ENCODE measurements around the gene CHST3.

CHST3 gene

DNA sequence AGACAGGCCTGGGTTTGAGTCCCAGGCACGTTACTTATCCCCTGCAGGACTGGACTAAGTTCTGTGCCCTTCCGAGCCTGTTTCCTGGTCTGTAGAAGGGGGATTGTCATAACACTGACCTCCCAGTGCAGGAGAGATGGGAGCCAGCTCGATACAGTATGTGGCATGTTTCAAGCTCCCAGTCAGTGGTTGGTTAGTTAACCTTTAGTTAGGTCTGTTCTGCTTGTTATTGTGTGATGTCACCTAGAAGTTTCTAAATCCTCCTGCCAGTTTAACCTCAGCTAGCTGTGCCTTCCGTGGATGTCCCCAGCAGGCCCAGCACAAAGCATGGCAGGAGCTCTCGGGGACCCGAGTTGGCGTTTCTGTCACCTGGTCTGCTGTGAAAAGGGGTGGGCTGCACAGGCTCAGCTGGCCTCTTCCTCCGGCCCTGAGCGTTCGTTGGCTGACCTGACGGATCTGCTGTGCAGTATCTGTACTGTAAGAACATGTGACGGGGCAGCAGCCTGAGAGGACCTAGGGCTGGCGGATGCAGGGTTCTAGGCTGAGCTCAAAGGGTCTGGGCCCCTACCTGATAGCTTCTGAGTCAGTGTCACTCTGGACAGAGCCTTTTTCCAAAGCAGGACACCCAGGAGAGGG lies 71.2 kb downstream of the CHST3 start:
- no peak for ATAC-seq

DNA sequence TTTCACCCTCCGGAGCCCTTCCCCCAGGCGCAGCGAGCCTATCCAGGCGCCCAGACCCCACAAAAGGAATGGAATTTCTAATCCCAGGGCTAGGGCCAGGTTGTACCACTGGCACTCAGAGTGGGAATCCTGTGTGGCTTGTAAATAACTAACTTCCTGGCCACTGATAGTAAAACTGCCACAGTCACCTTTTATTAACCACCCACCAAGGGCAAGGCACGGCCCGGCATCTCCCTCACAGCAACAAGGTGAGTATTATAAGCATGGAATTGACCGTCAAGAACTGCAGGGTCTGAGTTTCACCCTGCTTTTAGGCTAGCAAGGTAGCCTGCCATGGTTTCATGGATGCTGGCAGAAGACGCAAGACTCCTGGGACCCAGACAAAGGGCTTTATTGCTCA lies 73.1 kb downstream of the CHST3 start:
- ATAC-seq: no peak

DNA sequence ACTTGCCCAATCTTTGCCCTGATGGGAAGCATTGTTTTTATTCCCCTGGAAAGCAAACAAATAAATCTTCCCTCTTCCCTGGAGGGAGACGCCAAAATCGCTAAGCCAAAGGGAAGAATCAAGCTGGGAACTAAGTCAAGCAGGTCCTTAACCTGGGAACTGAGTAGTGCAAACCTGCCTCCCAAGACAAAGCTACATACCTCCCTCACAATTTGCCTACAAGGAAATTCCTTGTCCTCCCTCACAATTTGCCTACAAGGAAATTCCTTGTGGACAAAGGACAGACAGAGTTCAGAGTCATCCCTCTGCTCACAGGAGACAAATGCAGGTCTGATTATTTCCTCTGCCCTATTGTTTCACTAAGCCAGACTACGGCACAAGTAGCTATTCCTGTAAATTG lies 73.6 kb downstream of the CHST3 start:
- no peak for ATAC-seq

DNA sequence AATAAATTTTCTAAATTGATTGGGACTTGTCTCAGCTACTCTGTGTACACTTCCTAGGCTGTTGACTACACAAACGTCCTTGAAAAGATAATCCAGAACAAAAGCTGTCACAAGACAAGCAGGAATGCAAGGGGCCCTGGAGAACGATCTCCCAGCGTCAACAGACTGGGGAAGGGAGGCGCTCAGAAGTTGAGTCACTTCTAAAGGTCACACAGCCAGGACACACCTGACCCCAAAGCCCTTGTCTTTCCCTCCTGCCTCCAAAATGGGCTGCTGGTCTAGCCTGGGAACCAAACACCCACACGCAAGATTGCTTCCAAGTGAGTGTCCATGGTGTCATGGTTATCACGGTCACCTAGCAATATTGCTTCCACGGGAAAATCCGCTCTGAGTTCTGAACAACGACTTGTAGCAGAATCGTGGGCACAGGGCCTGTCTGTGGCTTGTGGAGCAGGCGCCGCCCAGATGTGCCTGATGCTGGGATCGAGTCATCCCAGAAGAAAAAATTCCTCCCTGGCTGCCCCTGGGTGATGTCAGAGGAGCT lies 74.3 kb downstream of the CHST3 start:
- ATAC-seq: no peak

DNA sequence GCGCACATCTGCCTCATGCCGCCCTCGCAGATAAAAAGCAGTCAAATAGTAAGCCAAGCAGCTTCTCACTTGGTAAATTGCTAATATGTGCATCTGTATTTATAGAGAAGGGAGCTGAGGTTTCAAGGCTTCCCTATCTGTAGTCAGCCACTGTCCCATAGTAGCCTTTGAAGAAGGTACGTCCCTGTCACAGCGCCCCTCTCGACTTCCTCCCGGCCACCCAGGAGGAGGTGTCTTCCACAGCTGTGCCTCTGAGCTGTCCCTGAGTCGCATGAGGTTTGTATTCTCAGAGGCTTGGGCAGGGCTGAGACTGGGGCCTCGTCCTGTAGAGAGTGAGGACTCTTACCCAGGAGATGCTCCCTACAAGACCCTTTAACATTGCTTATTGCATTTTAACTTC lies 75.2 kb downstream of the CHST3 start:
- no peak for ATAC-seq

DNA sequence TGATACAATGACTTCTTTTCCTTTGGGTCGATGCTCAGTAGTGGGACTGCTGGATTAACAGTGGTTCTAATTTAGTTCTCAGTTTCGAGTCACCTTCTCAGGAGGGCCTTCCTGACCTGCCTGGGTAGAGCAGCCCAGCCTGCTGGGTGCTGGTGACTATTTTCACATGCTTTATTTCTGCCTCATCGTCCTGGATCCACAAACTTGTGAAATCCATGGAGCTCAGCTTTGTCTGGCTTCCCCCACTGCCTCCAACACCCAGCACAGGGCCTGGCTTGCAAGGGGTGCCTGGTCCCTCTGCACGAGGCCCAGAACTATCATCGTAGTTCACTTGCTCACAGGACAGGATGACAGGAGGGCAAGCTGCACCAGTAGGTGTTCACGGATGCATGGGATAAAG lies 77.3 kb downstream of the CHST3 start:
- ATAC-seq: no peak

DNA sequence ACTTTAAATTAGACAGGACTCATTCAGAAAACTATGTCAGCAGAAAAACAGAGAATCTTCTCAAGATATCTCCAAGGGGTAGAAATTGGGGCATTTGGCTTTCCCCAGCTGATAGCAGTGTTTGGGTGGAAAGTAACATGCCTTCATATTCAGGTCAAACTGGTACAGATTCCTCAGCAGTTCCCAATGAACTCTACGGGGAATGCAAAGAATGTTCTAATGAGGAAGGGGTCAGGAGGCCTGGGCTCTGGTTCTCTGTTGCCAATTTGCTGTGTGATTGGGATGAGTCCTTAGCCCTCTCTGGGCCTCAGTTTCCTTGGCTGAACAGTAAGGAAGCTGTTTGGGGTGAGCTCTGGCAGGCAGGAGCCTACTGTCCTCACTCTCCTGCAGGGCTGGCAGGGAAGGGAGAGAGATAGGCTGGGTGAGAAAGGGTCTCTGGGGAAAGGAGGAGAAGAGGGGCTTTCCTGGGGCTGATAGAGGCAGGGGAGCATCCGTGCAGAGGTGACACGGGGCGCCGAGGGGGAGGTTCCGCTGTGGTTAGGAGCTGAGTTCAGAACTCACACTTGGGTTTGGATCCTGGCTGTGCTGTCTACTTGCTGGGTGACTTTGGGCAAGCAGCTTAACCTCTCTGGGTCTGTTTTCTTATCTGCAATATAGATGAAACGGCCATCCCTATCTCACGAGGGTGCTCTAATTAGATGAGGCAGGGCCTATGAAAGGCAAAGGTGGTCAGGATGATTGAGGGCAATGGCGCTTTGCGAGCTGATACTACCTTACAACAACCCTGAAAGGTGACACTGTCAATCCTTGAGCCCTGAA lies 79.0 kb downstream of the CHST3 start:
- no peak for ATAC-seq

DNA sequence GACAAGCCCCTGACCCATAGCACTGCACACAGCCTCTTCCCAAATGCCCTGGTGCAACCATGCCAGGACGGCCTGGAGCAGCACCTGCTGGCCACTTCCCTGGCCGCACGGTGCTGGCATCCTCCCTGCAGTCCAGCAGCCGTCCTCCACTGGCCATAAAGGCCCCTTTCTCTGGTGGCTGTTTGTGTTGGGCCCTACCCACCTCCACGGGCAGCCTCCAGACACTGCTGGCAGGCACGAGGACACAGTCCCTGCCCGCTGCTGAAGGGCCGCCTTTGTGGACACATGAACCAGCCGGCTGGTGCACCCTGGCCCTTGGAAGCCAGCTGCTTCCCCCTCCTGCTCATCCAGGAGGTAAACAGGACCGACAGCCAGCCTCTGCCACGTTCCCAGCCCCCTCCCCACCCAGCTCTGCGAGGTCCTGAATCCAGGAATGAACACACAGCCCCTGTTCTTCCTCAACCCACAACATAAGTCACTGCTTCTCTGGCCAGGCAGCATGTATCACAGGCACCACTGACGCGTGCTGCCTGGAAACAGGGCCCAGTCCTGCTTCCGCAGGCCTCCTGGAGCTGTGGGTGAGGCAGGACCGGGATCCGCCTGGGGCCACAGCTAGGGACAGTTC lies 80.3 kb downstream of the CHST3 start:
- no peak for ATAC-seq

DNA sequence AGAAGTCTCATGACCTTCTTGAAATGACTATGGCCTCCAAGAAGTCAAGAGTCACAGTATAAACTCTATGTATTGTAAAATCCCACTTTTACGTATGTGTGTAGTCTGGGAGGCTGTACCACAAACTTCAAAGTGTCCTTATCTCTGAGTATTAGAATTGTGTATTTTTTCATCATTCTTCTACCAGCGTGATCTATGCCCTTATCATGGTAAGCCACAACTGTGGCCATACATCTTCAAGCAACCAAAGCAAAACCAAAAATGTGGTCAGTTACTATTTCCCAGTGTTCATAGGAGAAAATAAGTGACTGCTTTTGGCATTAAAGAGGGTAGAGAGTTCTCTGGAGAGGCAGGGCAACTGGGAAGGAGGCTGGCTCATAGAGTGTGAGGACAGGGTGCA lies 81.4 kb downstream of the CHST3 start:
- no peak for ATAC-seq

DNA sequence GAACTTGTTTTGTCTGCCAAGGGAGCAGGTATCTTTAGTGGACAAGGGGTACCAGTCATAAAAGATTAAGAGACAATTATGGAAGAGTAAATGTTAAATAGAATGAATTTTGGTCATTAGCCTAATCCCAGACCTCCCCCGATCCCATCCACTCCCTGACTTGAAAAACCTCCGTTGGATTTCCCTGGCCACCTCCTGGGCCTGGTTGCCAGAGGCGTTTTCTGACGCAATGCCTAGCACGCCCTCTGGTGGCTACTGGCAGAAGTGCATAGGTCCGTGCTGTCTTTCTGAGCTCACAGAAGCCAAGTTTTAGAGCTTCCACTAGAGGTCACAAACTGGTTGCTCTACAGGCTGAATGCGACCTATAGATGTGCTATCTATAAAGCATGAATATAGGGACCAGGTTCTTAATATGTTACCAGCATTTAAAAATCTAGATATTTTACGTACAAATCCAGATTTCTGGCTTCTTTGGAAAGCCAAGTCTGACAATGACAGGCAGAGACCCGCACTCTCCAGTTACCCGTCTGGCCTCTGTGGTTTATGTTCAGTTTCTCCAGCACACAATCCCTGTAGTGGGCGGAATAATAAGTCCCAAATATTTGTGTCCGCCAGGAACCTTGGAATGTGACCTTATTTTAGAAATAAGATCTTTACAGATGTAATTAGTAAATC lies 84.4 kb downstream of the CHST3 start:
- ATAC-seq: peak; percentile 88 to 93

DNA sequence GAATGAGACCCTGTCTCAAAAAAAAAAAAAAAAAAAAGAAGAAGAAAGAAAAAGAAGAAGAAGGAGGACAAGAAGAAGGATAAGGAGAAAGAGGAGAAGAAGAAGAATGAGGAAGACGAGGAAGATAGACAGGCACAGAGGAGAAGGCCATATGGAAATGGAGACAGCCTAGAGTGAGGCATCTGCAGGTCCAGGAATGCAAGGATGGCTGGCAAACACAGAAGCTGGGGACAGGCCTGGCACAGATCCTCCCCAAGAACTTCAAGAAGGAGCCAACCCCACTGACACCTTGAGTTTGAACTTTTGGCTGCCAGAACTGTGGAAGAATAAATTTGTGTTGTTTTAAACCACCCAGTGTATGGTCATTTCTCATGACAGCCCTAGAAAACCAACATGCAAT lies 85.3 kb downstream of the CHST3 start:
- ATAC-seq: no peak

DNA sequence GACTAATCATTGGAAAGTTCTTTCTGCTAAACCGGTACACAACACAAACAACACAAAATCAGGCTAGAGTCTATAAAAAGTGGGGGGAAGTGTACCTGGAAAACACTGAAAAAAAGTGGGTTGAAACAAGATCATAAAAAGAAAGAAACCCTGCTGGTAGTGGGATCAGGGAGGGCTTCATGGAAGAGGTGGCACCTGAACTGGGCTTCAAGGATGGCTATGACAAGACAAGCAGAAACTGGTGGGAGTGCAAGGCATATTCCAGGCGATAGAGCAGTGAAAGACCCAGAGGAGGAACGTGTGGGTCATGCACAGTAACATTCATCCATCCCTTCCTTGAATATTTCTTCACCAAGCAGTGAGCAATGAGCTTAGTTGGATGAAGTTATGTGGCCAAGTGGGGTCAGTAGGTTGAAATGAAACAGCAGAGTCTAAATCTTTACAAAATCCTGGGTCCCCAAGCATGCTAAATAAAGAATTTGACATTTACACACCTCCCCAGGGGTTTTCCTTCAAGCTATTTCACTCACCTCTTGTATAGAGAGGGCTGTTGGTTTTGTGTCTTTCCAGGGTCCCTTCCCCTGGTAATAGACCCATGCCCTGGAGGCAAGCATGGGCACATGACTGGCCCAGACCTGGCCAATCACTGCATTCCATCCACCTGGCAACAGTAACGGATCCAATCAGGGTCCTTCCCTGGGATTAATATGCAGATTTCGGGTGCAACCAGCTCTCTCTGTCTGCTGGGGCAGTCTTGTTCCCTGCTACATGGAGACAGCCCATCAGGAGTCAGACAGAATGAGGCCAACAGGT lies 86.0 kb downstream of the CHST3 start:
- no peak for ATAC-seq

DNA sequence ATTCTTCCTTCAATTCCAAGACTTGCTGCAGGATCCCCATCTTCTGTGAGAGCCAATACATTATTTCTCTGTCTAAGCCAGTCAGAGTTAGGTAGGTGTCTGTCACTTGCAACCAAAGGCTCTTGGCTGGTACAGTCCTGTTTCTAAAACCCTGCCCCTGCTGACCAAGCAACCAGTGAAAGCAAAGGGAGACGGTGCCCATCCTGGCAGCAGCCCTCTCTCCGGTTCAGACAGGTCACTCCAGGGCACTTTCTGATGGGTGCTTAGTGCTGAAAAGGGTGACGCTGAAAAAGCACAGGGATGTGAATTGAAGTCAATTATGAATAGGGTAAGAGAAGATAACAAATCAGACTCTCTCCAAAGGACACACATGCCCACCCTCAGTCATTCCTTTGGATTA lies 86.7 kb downstream of the CHST3 start:
- ATAC-seq: no peak

DNA sequence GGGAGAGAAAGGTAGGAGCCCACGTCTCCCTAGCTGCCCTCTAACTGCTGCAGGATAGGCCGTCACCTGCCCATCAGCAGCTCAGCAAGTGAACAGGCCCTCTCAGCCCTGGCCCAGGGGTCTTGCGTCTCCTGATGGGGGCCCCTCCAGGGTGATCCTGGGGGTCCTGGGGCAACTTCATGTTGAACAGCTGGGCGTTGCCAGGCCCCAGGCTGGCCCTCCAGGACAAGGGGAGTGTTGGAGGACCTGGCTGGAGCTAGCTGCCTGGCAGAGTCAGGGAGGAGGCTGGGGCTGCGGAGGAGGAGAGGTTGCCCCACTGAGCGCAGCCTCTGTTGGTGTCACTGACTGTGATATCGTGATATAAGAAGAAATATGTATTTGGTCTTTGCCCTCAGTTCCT lies 89.5 kb downstream of the CHST3 start:
- no peak for ATAC-seq

DNA sequence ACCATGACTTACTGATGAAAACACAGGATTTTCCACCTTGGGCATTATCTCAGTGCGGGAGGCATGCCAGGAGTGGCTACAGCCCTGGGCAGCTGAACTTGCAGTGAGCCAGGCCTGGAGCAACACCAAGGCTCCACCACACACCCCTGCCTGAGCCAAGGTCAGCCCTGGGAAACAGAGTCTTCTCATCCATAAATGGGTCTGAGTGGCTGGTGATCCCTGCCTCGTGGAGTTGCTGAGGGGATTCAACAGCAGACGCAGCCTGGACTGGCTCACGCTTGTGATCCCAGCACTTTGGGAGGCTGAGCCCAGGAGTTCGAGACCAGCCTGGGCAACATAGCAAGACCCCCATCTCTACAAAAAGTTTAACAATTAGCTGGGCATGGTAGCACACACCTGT lies 91.9 kb downstream of the CHST3 start:
- ATAC-seq: no peak

DNA sequence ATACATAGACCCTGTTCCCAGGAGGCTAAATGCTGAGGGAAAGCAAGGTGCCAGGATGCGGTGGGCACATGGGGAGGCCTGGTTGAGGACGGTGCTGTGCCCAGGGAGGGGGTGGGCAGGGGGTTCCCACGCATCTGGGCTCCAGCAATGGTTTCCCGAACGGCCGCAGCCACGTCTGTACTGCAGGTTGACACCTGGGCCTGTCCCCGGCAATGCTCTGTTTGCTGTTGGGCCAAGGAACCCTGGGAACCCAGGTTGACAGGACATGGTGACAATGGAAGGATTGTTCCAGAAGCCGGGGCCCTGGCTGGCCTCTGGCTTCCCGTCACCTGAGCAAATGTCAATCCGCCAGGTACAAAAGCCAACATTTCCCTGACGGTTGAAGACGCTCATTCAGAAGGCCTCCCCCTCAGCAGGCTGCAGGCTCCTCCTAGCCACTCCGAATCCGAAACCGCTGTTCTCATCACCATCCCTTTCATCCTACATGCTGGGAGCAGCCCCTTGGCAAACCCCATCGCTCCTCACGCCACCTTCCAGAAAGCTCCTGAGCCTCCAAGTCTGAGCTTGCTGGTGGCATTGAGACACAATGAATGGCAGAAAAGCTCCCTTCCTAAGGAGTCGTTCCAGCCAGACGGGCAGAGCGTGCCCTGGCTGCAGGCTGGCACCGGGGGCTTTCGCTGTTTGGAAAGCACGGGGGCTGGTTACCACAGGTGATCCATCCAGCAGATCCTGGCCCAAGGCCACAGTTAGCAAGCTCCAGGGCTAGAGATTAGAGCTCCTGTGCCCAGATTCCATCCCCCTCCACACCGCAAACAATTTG lies 92.9 kb downstream of the CHST3 start:
- no peak for ATAC-seq

DNA sequence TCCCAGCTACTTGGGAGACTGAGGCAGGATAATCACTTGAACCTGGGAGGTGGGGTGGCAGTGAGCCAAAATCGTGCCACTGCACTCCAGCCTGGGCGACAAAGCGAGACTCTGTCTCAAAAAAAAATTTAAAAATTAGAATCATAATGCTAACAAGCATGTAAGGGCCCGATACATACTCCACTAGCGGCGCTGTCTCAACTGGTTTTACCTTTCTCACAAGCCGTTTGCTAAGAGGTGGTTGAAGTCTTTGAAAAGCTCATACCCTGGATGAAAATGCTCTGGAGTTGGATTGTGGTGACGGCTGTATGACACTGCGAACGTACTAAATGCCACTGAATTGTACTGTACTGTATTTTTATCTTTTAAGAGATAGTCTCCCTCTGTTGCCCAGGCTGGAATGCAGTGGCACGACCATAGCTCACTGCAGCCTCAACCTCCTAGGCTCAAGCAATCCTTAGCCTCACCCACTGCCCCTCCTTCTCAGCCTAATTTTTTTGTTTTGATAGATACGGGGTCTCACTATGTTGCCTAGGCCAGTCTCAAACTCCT lies 94.2 kb downstream of the CHST3 start:
- no peak for ATAC-seq

DNA sequence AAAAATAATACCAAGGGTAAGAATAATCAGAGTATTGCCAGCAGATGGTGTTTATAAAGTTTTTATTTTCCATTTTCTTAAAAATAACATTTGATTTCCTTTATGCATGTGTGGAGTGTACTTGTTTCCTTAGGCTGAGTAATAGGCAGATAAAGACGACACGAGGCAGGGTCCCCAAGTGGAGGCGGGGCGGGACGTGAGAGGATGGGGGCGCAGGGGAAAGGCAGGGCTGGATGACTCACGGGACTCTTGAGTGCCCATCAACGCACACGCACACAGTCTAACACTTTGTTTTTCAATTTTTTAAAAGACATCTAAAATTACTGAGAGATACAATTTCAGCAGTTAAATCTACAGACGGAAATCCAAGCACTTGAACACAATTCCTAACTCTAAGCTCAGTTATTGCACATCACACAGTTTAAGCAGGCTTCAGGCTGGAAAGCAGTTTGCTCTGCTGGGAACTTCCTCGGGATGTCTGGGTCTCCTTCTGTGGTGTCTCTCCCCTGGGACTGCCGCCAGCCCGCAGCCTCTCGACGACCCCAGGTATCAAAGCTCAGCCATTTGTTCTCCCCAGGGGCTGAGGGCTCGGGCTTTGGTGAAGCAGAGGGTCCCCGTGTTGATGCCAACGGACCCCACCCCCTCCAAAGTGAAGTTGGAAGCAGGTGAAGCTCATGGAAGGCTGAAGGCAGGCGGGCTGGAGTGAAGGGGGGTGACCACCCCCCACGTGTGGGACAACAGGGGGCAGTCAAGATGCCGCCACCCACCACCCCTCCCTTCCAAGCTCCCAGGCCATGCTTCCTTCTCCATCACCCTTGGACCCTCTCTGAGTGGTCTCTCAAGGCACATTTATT lies 95.0 kb downstream of the CHST3 start:
- peak; percentile 59 to 76 for ATAC-seq

DNA sequence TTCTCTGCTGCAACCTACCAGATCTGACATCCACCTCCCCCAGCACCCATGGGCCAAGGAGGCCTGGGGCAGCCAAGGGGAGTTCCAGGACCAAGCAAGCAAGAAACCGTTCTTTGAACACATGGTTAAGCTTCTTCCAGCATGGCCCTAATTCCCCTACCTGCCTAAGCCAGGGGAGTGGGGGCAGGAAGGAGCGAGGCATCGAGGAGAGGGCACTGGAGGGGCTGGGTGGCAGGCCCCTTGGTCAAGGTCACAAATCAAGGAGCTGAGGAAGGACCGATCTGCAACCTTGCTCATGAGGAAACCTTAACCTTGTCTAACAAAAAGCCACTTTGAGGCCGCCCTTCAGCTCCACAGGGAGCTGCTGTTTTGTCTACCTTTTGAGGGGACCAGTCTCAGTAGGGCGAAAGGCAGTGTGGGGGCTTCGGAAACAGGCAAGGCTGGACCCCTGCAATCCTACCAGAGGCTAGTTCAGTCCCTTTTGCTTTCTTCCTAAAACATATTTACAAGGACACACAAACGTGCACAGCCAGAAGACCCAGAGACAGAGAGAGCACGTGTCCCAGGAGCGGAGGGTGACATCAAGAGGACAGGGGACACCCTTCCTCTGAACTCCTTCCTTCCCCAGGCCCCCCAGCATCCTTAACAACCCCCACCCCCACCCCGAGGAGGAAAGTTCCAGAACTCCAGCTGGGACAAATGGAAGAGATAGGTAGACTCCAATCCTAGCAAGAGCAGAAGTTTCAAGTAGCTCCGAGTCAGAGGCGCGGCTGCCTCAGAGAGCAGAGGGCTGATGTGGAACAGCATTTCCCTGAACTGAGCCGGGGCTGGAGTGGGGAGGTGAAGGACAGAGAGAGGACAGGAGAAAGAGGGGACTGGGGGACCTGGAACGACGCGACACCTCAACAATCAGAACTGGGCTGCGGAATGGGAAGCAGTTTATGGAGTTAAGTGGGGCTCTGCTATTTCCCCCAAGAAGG lies 95.9 kb downstream of the CHST3 start:
- no peak for ATAC-seq
